Activated B cell treated with CpG ODN at 0.5 μM for 24 hours (primary cell): ENCODE results near the gene EEF1A2. TPM values are rescaled to one million over a fixed set of nuclear protein-coding genes. Genes with fewer than 3 reads are reported as not detected.

Source experiments
- ATAC-seq: fragments of 200-7000 bp; cut with Tn5 transposase; one replicate; pipeline ENCODE4 v1.10.0; 2021; ENCODE audit warnings: low read depth, mild to moderate bottlenecking, moderate library complexity
- CTCF ChIA-PET: fragments of 350-600 bp; sonication (Branson Sonifier 250); formaldehyde crosslinking; loops from one replicate; lab custom pipeline; 2021; ENCODE audit warnings: antibody characterized with exemption; lab: Charles Lee
- POLR2A ChIA-PET: fragments of 350-600 bp; sonication (Branson Sonifier 250); formaldehyde crosslinking; loops from one replicate; lab custom pipeline; 2021; ENCODE audit warnings: antibody characterized with exemption; lab: Charles Lee
- DNase-seq: peaks from one replicate; pipeline ENCODE4 v3.0.0; 2022
- H3K27ac Mint-ChIP-seq: one replicate; pipeline ENCODE4 v1.8.0; 2020; ENCODE audit warnings: mixed read lengths
- H3K27me3 Mint-ChIP-seq: one replicate; pipeline ENCODE4 v1.8.0; 2021; ENCODE audit warnings: mixed read lengths
- H3K36me3 Mint-ChIP-seq: one replicate; pipeline ENCODE4 v1.8.0; 2021; ENCODE audit warnings: low read depth, mixed read lengths
- H3K4me1 Mint-ChIP-seq: one replicate; pipeline ENCODE4 v1.8.0; 2021; ENCODE audit warnings: mixed read lengths
- H3K4me3 Mint-ChIP-seq: one replicate; pipeline ENCODE4 v1.8.0; 2020; ENCODE audit warnings: mild to moderate bottlenecking, mixed read lengths
- H3K9me3 Mint-ChIP-seq: one replicate; pipeline ENCODE4 v1.8.0; 2020; ENCODE audit warnings: mixed read lengths
- CTCF ChIP-seq: fragments of 200-600 bp; IDR thresholded peaks from one replicate; pipeline ENCODE4 v1.8.0; 2022; ENCODE audit warnings: antibody characterized with exemption, mild to moderate bottlenecking
- intact Hi-C: fragments of 100-400 bp; cut with micrococcal nuclease; formaldehyde crosslinking; loops from one replicate; pipeline ENCODE4 v1.15.1; 2024
- total RNA-seq: library from RNA; stranded (reverse); gene quantifications from 2 replicates; pipeline ENCODE4 v1.2.3, GENCODE V29; 2022

EEF1A2 gene
- total RNA-seq, 1 donor from 2014 or later = 1.6 TPM

- H3K9me3 Mint-ChIP-seq = no peaks in the 10 kb centered on the region
- intact Hi-C loops = no loop called here
- ATAC-seq (no peak), DNase-seq (no peak)
- ChIA-PET POLR2A (interaction anchor here (0.7 to 1.5 kb wide), 6 partner anchors 8 to 26 kb away, joined by 3 to 8 read pairs (median 6); partner anchors contain the start of gene PPDPF), CTCF (interaction anchor here (0.9 kb wide), 1 partner anchor 98 kb away, joined by 3 read pairs; no protein-coding TSS in a partner anchor)
- no peaks in the 10 kb centered on the region for H3K27me3 Mint-ChIP-seq
- peaks cover 48% of the 10 kb centered on the region for H3K4me1 Mint-ChIP-seq
- no peak for TF ChIP-seq CTCF
- H3K27ac Mint-ChIP-seq = no peak overlapping the region
- H3K36me3 Mint-ChIP-seq = no peaks in the 10 kb centered on the region
- no peak overlapping the region for H3K4me3 Mint-ChIP-seq
Measured at GRCh38 chr20:63543733-63544132, 44.9 kb upstream of the EEF1A2 start.

- no peak for TF ChIP-seq CTCF
- Mint-ChIP-seq H3K4me1 (peaks cover 49% of the 10 kb centered on the region), H3K36me3 (no peaks in the 10 kb centered on the region), H3K27ac (no peak overlapping the region), H3K27me3 (no peaks in the 10 kb centered on the region), H3K9me3 (no peaks in the 10 kb centered on the region), H3K4me3 (peak overlapping the region; percentile 53)
- ChIA-PET CTCF (interaction anchor here (0.9 to 1.5 kb wide), 2 partner anchors 99 to 322 kb away, joined by 3 read pairs; partner anchors contain the start of gene TPD52L2), POLR2A (interaction anchor here (0.6 to 1.8 kb wide), 13 partner anchors 9 to 685 kb away, joined by 3 to 13 read pairs (median 4); partner anchors contain the start of gene PPDPF)
- ATAC-seq (peak; percentile 15), DNase-seq (no peak)
- intact Hi-C loops = no loop called here
Measured at GRCh38 chr20:63543131-63543530, 44.2 kb upstream of the EEF1A2 start.

- TF ChIP-seq CTCF = no peak
- intact Hi-C loops = loop anchor here (1.0 kb wide), 2 partner anchors 10 to 25 kb away; no protein-coding TSS in a partner anchor
- Mint-ChIP-seq H3K27ac (peak overlapping the region; percentile 72), H3K4me1 (peaks cover 48% of the 10 kb centered on the region), H3K27me3 (no peaks in the 10 kb centered on the region), H3K9me3 (no peaks in the 10 kb centered on the region), H3K4me3 (peak overlapping the region; percentile 53), H3K36me3 (no peaks in the 10 kb centered on the region)
- DNase-seq (peak; percentile 51), ATAC-seq (peak; percentile 37)
- CTCF ChIA-PET = interaction anchor here (0.9 to 1.5 kb wide), 2 partner anchors 99 to 322 kb away, joined by 3 read pairs; partner anchors contain the start of gene TPD52L2
- POLR2A ChIA-PET = interaction anchor here (0.5 to 1.8 kb wide), 12 partner anchors 9 to 685 kb away, joined by 3 to 13 read pairs (median 4); partner anchors contain the start of gene FNDC11
Measured at GRCh38 chr20:63542696-63543095, 43.8 kb upstream of the EEF1A2 start.

- ChIA-PET CTCF (interaction anchor here (1.5 kb wide), 1 partner anchor 323 kb away, joined by 3 read pairs; the partner anchor contains the start of gene TPD52L2), POLR2A (interaction anchor here (0.5 to 1.8 kb wide), 12 partner anchors 10 to 684 kb away, joined by 3 to 13 read pairs (median 4); partner anchors contain the start of genes FNDC11 and HELZ2)
- H3K4me3 Mint-ChIP-seq = peak overlapping the region; percentile 63
- H3K27ac Mint-ChIP-seq = peak overlapping the region; percentile 70
- H3K9me3 Mint-ChIP-seq = no peaks in the 10 kb centered on the region
- ATAC-seq (no peak), DNase-seq (no peak)
- H3K27me3 Mint-ChIP-seq = no peaks in the 10 kb centered on the region
- TF ChIP-seq CTCF = no peak
- H3K36me3 Mint-ChIP-seq = no peaks in the 10 kb centered on the region
- intact Hi-C loops = loop anchor here (1.0 kb wide), 2 partner anchors 10 to 25 kb away; no protein-coding TSS in a partner anchor
- H3K4me1 Mint-ChIP-seq = peaks cover 50% of the 10 kb centered on the region
Measured at GRCh38 chr20:63542031-63542559, 43.2 kb upstream of the EEF1A2 start.

GRCh38 chr20:63541371-63541770, 42.5 kb upstream of the EEF1A2 start:
- Mint-ChIP-seq H3K4me3 (no peak overlapping the region), H3K4me1 (peaks cover 52% of the 10 kb centered on the region), H3K27me3 (no peaks in the 10 kb centered on the region), H3K27ac (no peak overlapping the region), H3K9me3 (no peaks in the 10 kb centered on the region), H3K36me3 (no peaks in the 10 kb centered on the region)
- DNase-seq = no peak
- no peak for TF ChIP-seq CTCF
- ChIA-PET CTCF (no interaction called here), POLR2A (interaction anchor here (1.0 to 1.6 kb wide), 3 partner anchors 11 to 91 kb away, joined by 3 to 5 read pairs (median 4); no protein-coding TSS in a partner anchor)
- intact Hi-C loops = no loop called here
- ATAC-seq = no peak
